GM20000 (cell line): ENCODE data around the gene POP7.

Experiments used
- DNase-seq: peaks from one replicate; pipeline ENCODE4 v3.0.0; 2012; ENCODE audit warnings: low spot score
- TF ChIP-seq, protein P1 (sequence below): IDR thresholded peaks from 2 replicates; pipeline ENCODE4 v1.5.1; 2012; ENCODE audit warnings: mild to moderate bottlenecking, control low read depth; ENCODE audit errors: extremely low read depth, missing control alignments

The POP7 gene

DNA sequence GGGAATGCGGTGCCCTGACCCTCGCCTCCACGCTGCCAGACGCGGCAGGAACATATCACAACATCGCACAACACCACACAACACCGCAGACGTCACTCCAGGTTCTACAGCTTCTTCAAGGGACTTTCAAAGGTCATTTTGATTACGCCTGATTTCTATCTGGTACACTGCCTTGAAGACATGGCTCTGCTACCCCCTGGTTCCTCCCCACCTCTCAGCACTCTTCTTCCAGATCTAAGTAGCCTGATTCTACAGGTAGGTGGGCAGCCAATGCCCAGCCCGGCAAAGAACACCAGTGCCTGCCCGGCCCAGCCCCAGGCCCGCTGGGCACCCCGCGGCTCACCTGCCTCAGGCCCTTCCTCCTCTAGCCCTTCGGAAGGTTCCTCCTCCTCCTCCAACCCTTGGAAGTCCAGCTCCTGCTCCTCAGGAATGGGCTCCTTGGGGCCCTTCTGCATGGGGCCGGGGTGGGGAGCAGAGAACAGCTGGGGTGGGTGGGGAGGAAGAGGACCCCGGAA is 20.2 kb upstream of the POP7 start:
- TF ChIP-seq, protein P1, sequence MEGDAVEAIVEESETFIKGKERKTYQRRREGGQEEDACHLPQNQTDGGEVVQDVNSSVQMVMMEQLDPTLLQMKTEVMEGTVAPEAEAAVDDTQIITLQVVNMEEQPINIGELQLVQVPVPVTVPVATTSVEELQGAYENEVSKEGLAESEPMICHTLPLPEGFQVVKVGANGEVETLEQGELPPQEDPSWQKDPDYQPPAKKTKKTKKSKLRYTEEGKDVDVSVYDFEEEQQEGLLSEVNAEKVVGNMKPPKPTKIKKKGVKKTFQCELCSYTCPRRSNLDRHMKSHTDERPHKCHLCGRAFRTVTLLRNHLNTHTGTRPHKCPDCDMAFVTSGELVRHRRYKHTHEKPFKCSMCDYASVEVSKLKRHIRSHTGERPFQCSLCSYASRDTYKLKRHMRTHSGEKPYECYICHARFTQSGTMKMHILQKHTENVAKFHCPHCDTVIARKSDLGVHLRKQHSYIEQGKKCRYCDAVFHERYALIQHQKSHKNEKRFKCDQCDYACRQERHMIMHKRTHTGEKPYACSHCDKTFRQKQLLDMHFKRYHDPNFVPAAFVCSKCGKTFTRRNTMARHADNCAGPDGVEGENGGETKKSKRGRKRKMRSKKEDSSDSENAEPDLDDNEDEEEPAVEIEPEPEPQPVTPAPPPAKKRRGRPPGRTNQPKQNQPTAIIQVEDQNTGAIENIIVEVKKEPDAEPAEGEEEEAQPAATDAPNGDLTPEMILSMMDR, result no peak
- DNase-seq, result no peak

DNA sequence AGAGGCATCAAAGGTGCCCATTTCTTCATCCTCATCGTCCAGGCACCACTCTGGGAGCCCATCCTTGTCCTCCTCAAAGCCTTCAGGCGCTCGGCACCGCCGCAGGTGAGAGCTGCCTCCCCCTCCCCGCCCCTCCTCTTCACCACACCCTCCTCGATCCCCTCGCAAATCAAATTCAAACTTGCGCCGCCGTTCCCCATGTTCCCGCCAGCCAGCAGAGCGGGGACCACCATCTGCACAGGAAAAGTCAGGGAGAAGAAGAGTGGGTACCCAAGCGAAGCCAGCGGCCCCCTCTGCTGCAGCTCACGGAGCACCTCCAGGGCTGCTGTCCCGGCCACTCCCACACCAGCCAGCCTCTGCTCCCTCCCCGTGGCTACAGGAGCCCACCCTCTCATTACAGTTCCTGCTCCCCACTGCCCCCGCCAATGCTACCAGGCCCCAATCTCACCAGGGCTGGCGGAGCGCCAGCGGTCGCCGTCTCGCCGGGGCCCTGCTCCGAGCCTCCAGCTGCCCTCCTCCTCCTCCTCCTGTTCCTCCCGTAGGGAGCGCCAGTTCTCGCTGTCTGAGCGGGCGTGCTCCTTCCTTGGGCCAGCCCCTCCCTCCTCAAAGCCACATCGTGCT is 19.6 kb upstream of the POP7 start:
- DNase-seq, result no peak

DNA sequence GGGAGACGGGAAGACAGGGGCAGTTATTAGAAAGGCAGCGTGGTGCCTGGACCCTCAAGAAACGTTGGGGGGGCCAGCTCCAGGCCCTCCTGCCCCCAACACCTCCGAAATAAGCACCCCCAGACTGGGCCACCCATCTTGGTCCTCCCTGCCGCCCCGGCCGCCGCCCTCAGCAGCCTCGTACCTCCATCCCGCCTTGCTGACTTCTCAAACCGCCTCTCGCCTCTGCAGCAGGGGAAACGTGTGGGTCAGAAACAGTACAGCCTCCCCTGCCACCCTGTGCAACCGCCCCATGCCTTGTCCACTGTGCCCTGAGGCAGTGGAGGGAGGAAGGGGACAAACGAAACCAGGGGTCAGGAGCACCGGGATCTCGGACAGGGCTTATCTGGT is 19.1 kb upstream of the POP7 start:
- TF ChIP-seq, protein P1, result no peak
- no peak for DNase-seq

More for the DNA sequence above, 19.6 kb upstream of the POP7 start:
- TF ChIP-seq, protein P1, result no peak

DNA sequence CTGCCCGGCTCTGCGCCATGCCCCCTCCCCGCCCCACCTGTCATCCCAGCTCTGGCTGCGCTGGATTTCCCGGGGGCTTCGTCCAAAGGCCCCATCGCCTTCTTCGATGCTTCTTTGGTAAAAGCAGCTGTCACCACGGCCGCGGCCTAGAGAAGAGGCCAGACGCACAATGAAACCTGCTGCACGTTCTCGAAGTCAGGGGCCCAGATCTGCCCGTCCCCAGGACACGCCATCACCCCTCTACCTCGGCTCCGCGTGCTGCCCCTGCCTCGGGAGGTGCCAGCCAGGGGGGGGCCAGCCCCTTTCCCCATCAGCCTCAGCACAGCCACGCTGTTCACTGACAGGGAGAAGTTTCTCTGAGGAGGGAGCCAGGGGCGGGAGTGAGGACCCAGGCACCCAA is 18.7 kb upstream of the POP7 start:
- no peak for DNase-seq
- TF ChIP-seq, protein P1, result no peak

DNA sequence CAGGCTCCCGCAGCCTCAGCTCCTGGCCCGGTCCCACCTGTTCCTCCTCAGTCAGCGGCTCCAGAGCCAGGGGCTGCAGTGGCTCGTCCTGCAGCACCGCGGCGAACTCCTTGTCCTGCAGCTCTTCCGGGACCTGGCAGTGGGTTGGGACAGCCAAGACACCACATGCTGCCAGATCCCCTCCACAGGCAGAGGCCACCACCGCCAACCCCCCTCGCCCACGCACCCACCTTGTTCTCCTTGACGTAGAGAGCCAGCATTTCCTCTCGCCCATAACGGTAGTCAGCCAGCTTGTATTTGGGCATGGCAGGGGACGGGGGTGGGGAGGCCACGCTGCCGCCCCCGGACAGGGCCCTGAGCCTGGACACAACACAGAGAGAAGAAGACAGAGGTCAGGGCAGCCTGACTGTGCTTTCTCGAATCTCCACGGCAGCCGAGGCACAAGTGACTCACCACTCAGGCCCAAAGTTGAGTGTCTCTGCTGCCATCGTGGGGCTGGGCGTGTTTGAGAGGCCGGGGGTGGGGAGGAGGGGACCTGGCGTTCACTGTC is 18.1 kb upstream of the POP7 start:
- TF ChIP-seq, protein P1, result no peak
- DNase-seq, result no peak

DNA sequence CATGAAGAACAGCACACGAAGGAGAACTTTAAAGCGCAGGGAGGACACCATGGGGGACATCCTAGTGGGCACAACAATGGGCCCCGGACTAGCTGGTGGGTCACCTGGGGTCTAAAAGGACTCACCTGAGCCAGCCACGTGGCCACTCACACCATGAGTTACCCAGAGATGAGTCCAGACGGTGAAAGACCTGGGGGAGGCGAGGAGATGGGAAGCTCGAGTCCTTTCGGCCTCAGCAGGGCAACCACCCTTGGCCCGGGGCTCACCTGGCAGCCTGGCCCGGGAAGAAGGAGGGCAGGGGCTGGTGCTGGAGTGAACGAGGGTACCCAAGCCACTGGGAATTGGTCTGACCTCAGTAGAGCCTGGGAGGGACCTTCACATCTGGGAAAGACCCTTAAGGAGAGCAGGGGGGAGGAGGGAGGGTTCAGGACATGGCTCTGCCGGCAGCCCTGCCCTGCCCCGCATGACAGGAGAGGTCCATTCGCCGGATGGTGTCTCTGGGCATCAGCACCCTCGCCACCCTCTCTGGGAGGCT is 17.5 kb upstream of the POP7 start:
- DNase-seq, result no peak
- TF ChIP-seq, protein P1, result no peak
